Activated CD4-positive, alpha-beta T cell treated with anti-CD3 and anti-CD28 coated beads for 36 hours (primary cell): Measurements from ENCODE around the gene FCMR. TPM values are rescaled to one million over a fixed set of nuclear protein-coding genes. Genes with fewer than 3 reads are reported as not detected.

Source experiments
- ATAC-seq: fragments of 200-7000 bp; cut with Tn5 transposase; one replicate; pipeline ENCODE4 v1.10.0; 2021; ENCODE audit warnings: mild to moderate bottlenecking, moderate library complexity
- CTCF ChIA-PET: fragments of 350-600 bp; sonication (Branson Sonifier 250); formaldehyde crosslinking; loops from one replicate; lab custom pipeline; 2021; ENCODE audit warnings: antibody characterized with exemption; lab: Charles Lee
- POLR2A ChIA-PET: fragments of 350-600 bp; sonication (Branson Sonifier 250); formaldehyde crosslinking; loops from one replicate; lab custom pipeline; 2021; ENCODE audit warnings: antibody characterized with exemption, inconsistent platforms; lab: Charles Lee
- DNase-seq: peaks from one replicate; pipeline ENCODE4 v3.0.0-alpha.2; 2020
- H3K27ac Mint-ChIP-seq: one replicate; pipeline ENCODE4 v1.8.0; 2021; ENCODE audit warnings: mixed read lengths
- H3K27me3 Mint-ChIP-seq: one replicate; pipeline ENCODE4 v1.8.0; 2021; ENCODE audit warnings: mixed read lengths
- H3K36me3 Mint-ChIP-seq: one replicate; pipeline ENCODE4 v1.8.0; 2021; ENCODE audit warnings: low read depth, mixed read lengths
- H3K4me1 Mint-ChIP-seq: one replicate; pipeline ENCODE4 v1.8.0; 2021; ENCODE audit warnings: mixed read lengths
- H3K4me3 Mint-ChIP-seq: one replicate; pipeline ENCODE4 v1.8.0; 2021; ENCODE audit warnings: mild to moderate bottlenecking, moderate library complexity, mixed read lengths
- H3K9me3 Mint-ChIP-seq: one replicate; pipeline ENCODE4 v1.8.0; 2021; ENCODE audit warnings: low read depth, mixed read lengths
- intact Hi-C, 2 experiments: fragments of 100-400 bp; cut with DNase I in 1 of 2; cut with micrococcal nuclease in 1 of 2; formaldehyde crosslinking; loops; one replicate each; pipeline versions ENCODE4 v1.14.2 to v1.15.1; 2022 to 2024; cut with DNase I, micrococcal nuclease
- total RNA-seq, 2 experiments: library from RNA; stranded (reverse); gene quantifications; one replicate each; pipeline ENCODE4 v1.2.3, GENCODE V29; 2021

Gene FCMR
- total RNA-seq, 2 experiments from 2014 or later, result 41.6 to 49.3 TPM

DNA sequence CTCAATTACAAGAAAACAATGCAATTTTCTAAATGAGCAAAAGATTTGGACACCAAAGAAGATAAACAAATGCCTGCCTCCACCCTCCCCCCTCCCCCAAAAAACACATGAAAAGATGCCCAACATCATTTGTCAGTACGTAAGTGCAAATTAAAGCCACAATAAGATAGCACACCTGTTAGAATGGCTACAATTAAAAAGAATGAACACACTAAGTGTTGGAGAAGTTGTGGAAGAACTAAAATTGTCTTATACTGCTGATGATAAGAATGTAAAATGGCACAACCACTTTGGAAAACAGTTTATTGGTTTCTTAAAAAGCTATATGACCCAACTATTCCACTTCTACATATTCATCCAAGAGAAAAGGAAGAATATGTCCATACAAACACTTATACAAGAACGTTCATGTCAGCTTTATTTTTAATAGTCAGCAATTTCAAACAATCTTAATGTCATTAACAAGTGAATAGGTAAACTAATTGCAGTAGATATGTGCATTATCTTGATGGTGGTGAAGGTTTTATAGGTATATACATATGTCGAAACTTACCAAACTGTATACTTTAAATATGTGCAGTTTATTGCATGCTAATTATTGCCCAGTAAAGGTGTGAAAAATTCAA is 45.9 kb downstream of the FCMR start:
- ChIA-PET POLR2A (no interaction called here), CTCF (no interaction called here)
- Mint-ChIP-seq H3K36me3 (peaks cover 13% of the 10 kb centered on the region), H3K4me1 (peaks cover 10% of the 10 kb centered on the region), H3K4me3 (no peak overlapping the region), H3K27ac (no peak overlapping the region), H3K27me3 (no peaks in the 10 kb centered on the region), H3K9me3 (peaks cover 25% of the 10 kb centered on the region)
- intact Hi-C loops, result no loop called here
- DNase-seq, result no peak
- no peak for ATAC-seq

- DNase-seq, result no peak
- intact Hi-C loops, result no loop called here
- peaks cover 19% of the 10 kb centered on the region for H3K9me3 Mint-ChIP-seq
- ChIA-PET CTCF (interaction anchor here (0.7 to 2.9 kb wide), 7 partner anchors 9 to 367 kb away, joined by 3 to 20 read pairs (median 6); partner anchors contain the start of genes IL20 and RASSF5), POLR2A (no interaction called here)
- no peak overlapping the region for H3K4me3 Mint-ChIP-seq
- no peak overlapping the region for H3K27ac Mint-ChIP-seq
- ATAC-seq, result no peak
- H3K36me3 Mint-ChIP-seq, result peaks cover 9% of the 10 kb centered on the region
- no peaks in the 10 kb centered on the region for H3K4me1 Mint-ChIP-seq
- H3K27me3 Mint-ChIP-seq, result no peaks in the 10 kb centered on the region
Measured at GRCh38 chr1:206873603-206874188, 48.0 kb downstream of the FCMR start.

DNA sequence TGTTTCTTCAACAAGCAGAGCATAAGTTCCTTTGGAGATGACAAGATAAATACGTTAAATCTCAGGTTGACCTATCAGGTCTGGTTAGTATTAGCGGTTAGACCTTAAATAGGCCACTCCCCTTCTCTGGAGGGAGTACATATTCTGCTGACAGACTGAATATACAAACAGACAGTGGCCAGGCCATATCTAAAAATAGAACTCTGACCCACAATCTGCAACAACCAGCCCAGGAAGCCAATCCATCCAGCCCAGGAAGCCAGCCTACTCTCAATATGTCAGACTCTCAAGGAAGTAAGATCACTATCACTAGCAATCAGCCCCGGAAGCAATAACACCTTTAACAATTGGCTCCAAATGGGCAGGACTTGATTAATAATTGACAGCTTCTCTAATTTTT is 49.6 kb downstream of the FCMR start:
- POLR2A ChIA-PET, result no interaction called here
- H3K27ac Mint-ChIP-seq, result no peak overlapping the region
- CTCF ChIA-PET, result interaction anchor here (0.7 to 19.1 kb wide), 11 partner anchors 9 to 1539 kb away, joined by 3 to 306 read pairs (median 3); partner anchors contain the start of genes FCMR and IL24
- H3K36me3 Mint-ChIP-seq, result no peaks in the 10 kb centered on the region
- H3K9me3 Mint-ChIP-seq, result peaks cover 7% of the 10 kb centered on the region
- ATAC-seq, result no peak
- DNase-seq, result no peak
- H3K4me3 Mint-ChIP-seq, result no peak overlapping the region
- no peaks in the 10 kb centered on the region for H3K4me1 Mint-ChIP-seq
- H3K27me3 Mint-ChIP-seq, result no peaks in the 10 kb centered on the region
- intact Hi-C loops, result no loop called here

DNA sequence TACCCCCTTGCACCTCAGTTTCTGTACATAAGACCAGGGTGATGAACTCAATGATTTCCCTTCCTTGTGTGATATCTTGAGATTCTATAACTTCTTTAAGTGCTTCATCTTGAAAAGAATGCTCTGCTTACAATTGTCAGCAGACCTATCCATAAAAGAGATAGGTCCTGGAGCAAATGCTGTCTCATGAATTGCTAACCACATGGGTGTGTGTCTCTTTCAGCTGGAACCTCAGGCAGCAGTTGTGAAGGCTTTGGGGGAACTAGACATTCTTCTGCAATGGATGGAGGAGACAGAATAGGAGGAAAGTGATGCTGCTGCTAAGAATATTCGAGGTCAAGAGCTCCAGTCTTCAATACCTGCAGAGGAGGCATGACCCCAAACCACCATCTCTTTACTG is 53.5 kb downstream of the FCMR start:
- no peak overlapping the region for H3K27ac Mint-ChIP-seq
- H3K36me3 Mint-ChIP-seq, result no peaks in the 10 kb centered on the region
- no peak for DNase-seq
- no peaks in the 10 kb centered on the region for H3K27me3 Mint-ChIP-seq
- CTCF ChIA-PET, result interaction anchor here (0.9 to 19.1 kb wide), 5 partner anchors 9 to 223 kb away, joined by 3 to 306 read pairs (median 3); partner anchors contain the start of gene FCMR
- peaks cover 18% of the 10 kb centered on the region for H3K4me1 Mint-ChIP-seq
- no peaks in the 10 kb centered on the region for H3K9me3 Mint-ChIP-seq
- POLR2A ChIA-PET, result no interaction called here
- H3K4me3 Mint-ChIP-seq, result no peak overlapping the region
- intact Hi-C loops, result no loop called here
- ATAC-seq, result no peak

- Mint-ChIP-seq H3K4me1 (peaks cover 18% of the 10 kb centered on the region), H3K36me3 (no peaks in the 10 kb centered on the region), H3K9me3 (no peaks in the 10 kb centered on the region), H3K4me3 (no peak overlapping the region), H3K27ac (no peak overlapping the region), H3K27me3 (no peaks in the 10 kb centered on the region)
- intact Hi-C loops, result no loop called here
- POLR2A ChIA-PET, result no interaction called here
- DNase-seq, result no peak
- no peak for ATAC-seq
- CTCF ChIA-PET, result interaction anchor here (1.1 to 19.1 kb wide), 7 partner anchors 13 to 223 kb away, joined by 3 to 306 read pairs (median 3); partner anchors contain the start of gene FCMR
Measured at GRCh38 chr1:206867716-206868115, 54.0 kb downstream of the FCMR start.

- ChIA-PET CTCF (interaction anchor here (1.1 to 19.1 kb wide), 9 partner anchors 10 to 222 kb away, joined by 3 to 306 read pairs (median 3); partner anchors contain the start of gene FCMR), POLR2A (interaction anchor here (0.9 kb wide), 1 partner anchor 45 kb away, joined by 3 read pairs; no protein-coding TSS in a partner anchor)
- H3K36me3 Mint-ChIP-seq, result no peaks in the 10 kb centered on the region
- ATAC-seq, result no peak
- H3K27me3 Mint-ChIP-seq, result no peaks in the 10 kb centered on the region
- H3K27ac Mint-ChIP-seq, result no peak overlapping the region
- peaks cover 18% of the 10 kb centered on the region for H3K4me1 Mint-ChIP-seq
- no peak for DNase-seq
- H3K4me3 Mint-ChIP-seq, result no peak overlapping the region
- H3K9me3 Mint-ChIP-seq, result no peaks in the 10 kb centered on the region
- intact Hi-C loops, result no loop called here
Measured at GRCh38 chr1:206867239-206867638, 54.5 kb downstream of the FCMR start.

DNA sequence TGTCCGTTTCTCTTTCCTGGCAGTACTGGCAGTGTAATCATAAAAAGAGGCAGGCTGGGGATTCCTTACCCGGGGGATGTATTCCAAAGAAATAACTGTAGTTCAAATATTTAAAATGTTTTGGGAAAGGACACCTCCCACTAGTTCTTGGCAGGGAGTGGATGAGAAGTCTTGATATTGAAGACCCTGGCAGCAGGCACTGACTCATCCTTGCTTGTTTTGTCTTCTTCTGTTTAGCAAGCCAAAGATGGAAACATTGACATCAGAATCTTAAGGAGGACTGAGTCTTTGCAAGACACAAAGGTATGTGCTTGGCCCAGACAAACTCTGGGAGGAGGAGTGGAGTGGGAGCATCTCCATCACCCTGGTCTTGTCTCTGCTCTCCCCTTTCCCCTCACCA is 55.7 kb downstream of the FCMR start:
- ChIA-PET POLR2A (no interaction called here), CTCF (interaction anchor here (1.0 to 19.1 kb wide), 13 partner anchors 9 to 151 kb away, joined by 3 to 306 read pairs (median 7); partner anchors contain the start of gene FCMR)
- Mint-ChIP-seq H3K4me1 (peaks cover 18% of the 10 kb centered on the region), H3K27me3 (peaks cover 4% of the 10 kb centered on the region), H3K4me3 (no peak overlapping the region), H3K27ac (no peak overlapping the region), H3K9me3 (no peaks in the 10 kb centered on the region), H3K36me3 (no peaks in the 10 kb centered on the region)
- intact Hi-C loops, result no loop called here
- peak; percentile 40 for ATAC-seq
- no peak for DNase-seq

DNA sequence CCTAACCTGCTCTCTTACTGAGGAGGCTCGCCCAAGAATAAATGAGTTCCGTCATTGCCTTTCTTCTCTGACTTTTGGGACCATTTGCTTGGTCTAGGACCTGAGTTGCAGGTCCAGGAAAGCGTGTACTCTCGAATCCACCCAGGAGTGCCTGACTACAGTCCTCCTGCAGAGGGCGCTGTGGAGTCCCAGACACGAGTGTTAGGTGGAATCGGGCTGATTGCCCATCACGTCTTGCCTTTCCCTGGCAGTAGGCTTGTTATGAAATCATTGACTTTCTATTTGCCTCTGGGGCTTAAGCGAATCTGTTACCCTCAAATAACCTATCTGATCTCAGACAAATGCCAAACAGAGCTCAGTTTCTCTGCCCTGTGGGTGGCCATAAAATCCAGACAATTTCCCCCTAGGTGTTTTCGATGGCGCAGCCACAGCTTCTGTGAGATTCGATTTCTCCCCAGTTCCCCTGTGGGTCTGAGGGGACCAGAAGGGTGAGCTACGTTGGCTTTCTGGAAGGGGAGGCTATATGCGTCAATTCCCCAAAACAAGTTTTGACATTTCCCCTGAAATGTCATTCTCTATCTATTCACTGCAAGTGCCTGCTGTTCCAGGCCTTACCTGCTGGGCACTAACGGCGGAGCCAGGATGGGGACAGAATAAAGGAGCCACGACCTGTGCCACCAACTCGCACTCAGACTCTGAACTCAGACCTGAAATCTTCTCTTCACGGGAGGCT is 56.6 kb downstream of the FCMR start, which contains the start of gene IL20:
TSS of gene IL20 (plus strand) at position 685 of the 733 bp plus-strand sequence. CDS start 230 bp downstream, outside the sequence.
- Mint-ChIP-seq H3K27ac (no peak within 1 kb of the TSS), H3K9me3 (no peaks in the 10 kb centered on the region), H3K27me3 (peaks cover 8% of the 10 kb centered on the region), H3K36me3 (no peaks in the 10 kb centered on the region), H3K4me1 (peaks cover 18% of the 10 kb centered on the region), H3K4me3 (no peak within 1 kb of the TSS)
- ChIA-PET CTCF (interaction anchor here (0.7 to 19.1 kb wide), 43 partner anchors 9 to 401 kb away, joined by 3 to 306 read pairs (median 5); partner anchors contain the start of genes FCMR, IL10 and IL24), POLR2A (no interaction called here)
- peak; percentile 96 for ATAC-seq
- DNase-seq, result peak; percentile 95
- intact Hi-C loops, result loop anchor here (1.0 kb wide), 4 partner anchors 46 to 117 kb away; no protein-coding TSS in a partner anchor

DNA sequence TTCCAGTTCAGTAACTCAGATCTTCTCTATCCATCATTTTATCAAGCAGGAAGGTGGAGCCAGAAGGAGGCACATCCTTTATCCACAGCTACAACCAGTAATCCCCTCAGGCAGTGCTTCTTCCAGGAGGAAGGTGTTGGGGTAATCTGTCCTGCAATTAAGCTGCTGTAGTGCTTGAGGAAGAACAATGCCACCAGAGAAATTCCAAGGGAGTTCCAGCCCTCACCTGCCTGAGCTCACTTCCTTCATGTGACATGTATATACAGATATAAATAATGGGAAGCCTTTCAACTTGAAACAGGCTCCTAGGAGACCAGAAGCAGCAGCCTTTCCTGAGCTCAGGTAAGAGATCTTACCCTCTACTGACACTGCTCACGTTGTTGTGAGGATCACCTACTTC is 58.5 kb downstream of the FCMR start:
- peaks cover 9% of the 10 kb centered on the region for H3K27me3 Mint-ChIP-seq
- intact Hi-C loops, result no loop called here
- ATAC-seq (no peak), DNase-seq (no peak)
- CTCF ChIA-PET, result interaction anchor here (0.6 to 19.1 kb wide), 8 partner anchors 11 to 119 kb away, joined by 3 to 306 read pairs (median 4); partner anchors contain the start of gene FCMR
- H3K27ac Mint-ChIP-seq, result no peak overlapping the region
- H3K4me1 Mint-ChIP-seq, result peaks cover 25% of the 10 kb centered on the region
- POLR2A ChIA-PET, result no interaction called here
- no peaks in the 10 kb centered on the region for H3K36me3 Mint-ChIP-seq
- H3K9me3 Mint-ChIP-seq, result no peaks in the 10 kb centered on the region
- H3K4me3 Mint-ChIP-seq, result no peak overlapping the region

- Mint-ChIP-seq H3K36me3 (no peaks in the 10 kb centered on the region), H3K27ac (no peak overlapping the region), H3K27me3 (peaks cover 9% of the 10 kb centered on the region), H3K4me3 (no peak overlapping the region), H3K4me1 (peaks cover 24% of the 10 kb centered on the region), H3K9me3 (no peaks in the 10 kb centered on the region)
- ChIA-PET POLR2A (no interaction called here), CTCF (interaction anchor here (0.6 to 19.1 kb wide), 14 partner anchors 12 to 294 kb away, joined by 3 to 306 read pairs (median 4); partner anchors contain the start of gene FCMR)
- DNase-seq, result no peak
- intact Hi-C loops, result no loop called here
- no peak for ATAC-seq
Measured at GRCh38 chr1:206860165-206860564, 61.6 kb downstream of the FCMR start.

DNA sequence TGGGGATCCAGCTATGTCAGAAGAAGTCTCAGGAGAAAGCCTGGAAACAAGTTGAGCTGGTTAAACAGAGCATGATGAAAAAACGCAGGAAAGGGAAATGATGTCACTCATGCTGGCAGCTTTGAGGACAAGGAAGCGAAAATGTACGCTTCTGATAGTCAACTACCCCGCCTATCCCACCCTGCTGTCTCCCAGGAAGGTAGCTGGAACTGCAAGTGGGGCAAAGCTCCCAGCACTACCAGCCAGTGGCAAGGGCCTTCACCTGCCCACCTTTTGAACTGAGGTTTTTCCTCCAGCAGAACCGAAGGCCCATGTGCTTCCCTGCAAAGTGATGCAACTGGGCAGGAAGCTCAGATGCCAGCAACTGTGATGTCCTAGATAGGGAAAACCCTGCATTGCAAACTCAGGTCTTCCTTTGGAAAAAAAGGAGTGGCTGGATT is 62.6 kb downstream of the FCMR start:
- peaks cover 9% of the 10 kb centered on the region for H3K27me3 Mint-ChIP-seq
- CTCF ChIA-PET, result interaction anchor here (0.5 to 19.1 kb wide), 18 partner anchors 12 to 965 kb away, joined by 3 to 306 read pairs (median 4); partner anchors contain the start of gene FCMR
- H3K9me3 Mint-ChIP-seq, result no peaks in the 10 kb centered on the region
- no peak for DNase-seq
- POLR2A ChIA-PET, result no interaction called here
- no peak for ATAC-seq
- intact Hi-C loops, result no loop called here
- no peak overlapping the region for H3K27ac Mint-ChIP-seq
- no peaks in the 10 kb centered on the region for H3K36me3 Mint-ChIP-seq
- H3K4me3 Mint-ChIP-seq, result no peak overlapping the region
- H3K4me1 Mint-ChIP-seq, result peaks cover 19% of the 10 kb centered on the region
